GM18868 (cell line): ENCODE results near the gene MAFG.

Source experiments
- ATAC-seq: cut with Tn5 transposase; IDR thresholded peaks from one replicate; pipeline ENCODE4 v1.9.1; 2021; ENCODE audit warnings: mild to moderate bottlenecking, moderate library complexity; ENCODE audit not compliant: unreplicated experiment

The MAFG gene

DNA sequence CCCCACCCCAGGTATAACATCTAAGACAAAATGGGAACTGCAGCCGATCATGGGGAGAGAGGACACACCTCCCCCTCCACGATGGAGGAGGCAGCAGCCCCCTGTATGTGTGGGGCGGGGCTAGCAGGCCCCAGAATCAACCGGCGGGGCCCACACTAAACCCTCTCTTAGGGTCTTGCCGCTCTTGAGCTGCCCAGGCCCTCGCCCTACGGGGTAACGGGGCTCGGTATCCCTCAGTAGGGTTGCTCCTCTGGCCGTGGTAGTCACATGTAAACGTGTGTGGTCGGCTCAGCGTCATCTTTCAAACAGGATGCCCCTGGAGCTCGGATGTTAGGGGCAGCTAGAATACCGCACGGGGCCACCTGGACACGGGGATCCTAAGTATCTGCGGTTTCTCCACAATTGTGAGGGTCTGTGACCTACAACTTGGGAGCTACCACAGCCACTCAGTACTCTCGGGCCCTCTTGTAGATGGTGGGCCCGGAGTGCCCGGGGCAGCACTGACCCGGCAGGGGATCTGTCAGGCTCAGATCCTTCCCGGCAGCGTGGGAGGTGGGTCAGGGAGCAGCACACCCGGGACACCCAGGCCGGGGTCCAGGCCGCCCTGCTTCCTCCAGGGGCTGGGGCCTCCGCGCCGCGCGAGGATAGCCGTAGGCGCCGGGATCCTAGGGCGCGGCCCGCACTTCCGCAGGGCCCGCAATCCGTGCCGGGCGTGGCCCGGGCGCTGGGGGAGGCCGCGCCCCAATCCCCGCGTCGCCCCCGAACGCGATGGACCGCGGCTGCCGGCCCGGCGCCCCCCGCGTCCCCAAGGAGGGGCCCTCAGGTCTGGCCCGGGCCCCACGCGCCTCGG, 57.2 kb downstream of the MAFG start:
- ATAC-seq: no peak

DNA sequence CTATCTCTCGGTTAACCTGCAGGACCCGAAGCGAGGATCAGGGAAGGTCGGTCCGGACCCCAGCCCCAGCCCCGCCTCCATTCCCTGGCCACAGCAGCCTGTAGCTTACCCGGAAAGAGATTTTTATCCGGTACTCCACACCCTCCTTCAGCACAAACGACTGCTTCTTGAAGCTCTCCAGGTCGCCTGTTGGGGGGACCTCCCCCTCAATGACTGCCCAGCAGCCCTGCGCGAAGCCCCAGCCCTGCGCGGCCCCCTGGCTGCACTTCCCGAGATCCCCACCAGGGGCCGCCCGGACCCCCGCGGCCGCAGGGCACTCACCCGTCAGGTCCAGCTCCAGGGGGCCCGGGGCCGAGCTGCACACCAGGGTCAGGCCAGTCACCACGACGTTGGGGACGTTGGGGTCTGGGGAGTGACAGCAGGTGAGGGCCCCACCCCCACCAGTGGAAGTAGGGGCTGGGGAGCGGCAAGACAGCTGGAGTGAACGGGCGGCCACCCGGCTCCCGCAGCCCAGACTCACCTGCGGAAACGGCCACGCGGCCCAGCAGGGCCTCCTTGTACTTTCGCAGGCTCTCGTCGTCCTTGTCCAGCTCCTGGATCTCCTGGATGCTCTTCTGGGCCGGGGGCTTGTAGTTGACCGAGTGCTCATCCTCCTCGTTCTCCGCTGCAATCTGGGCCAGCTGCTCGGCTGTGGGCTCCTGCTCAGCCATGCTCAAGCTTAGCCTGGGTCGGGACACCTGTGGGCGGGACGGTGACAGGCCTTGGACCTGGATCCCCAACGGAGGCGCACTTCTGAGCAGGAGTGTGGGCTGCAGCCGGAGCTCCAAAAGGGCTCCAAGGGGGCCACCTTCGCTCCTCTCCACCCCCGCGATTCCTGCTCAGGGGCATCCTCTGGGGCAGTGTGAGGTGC, 58.1 kb downstream of the MAFG start:
- no peak for ATAC-seq

DNA sequence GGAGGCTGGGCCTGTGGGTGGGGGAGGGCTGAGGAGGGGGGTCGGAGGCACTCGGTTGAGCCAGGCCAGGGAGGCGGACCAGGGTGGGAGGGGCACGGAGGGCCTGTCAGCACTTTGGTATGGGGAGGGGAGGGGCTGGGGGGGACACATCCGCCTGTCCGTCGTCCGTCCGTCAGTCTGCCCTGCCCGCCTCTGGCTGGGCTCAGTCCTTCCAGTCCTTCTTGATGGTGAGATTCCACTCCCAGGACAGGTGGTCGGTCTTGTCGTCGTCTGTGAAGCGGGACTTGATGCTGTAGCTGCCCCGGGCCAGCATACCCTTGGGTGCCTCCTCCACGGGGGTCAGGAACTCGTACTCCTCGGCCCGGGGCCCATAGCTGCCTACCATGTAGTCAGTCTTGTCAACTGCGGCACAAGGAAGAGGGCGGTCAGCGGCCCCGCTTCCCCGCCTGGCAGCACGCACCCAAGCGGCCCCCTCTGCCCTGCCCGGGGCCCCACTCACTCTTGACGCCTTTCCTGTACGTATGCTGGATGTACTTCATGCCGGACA, 58.8 kb downstream of the MAFG start:
- no peak for ATAC-seq
